IPS DF 4.7 (cell line): ENCODE data around the gene SERTAD1.
"Not testable (repeated sequence)": the region's sequence is repeated elsewhere in the genome, so short reads cannot be mapped to it uniquely, and the experiment has no call there.

Experiments
- DNase-seq: peaks from one replicate; pipeline ENCODE4 v3.0.0-alpha.2; 2013; ENCODE audit warnings: low spot score; ENCODE audit errors: extremely low read depth

SERTAD1 gene

DNA sequence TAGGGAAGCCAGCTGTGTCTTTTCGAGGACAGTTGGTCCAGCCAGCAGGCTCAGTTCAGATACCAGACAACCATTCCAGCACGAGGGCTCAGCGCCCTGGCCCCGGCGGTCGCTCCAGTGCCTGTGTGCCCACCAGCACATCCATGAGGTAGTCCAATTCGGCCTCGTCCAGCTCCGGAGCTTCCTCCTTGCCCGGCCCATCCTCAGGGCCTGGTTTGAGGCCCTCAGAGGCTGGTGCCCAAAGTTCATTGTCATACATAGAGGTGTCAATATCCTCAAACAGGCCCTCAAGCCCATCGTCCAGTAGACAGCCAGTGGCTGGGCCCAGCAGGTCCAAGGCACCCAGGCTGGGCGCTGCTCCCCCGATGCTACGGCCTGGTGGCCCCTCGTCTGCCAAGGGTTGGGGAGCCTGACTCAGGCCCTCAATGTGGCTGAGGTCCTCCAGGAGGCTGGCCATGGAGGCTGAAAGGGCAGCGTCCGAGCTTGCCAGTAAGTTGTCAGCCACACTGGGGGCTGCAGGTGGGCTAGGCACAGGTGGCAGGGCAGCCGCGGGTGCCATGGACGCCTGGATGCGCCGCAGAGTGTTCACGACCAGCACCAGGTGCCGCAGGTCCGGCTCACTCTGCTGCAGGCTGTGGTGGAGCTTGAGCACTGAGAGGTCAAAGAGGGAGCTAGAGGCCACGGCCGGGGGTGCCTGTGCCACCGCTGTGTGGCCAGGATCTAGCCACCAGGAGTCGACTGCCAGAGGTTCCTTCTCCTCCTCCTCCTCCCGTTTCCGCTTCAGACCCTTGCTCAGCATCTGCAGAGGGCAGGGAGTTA lies 2.8 kb downstream of the SERTAD1 start:
- no peak for DNase-seq

DNA sequence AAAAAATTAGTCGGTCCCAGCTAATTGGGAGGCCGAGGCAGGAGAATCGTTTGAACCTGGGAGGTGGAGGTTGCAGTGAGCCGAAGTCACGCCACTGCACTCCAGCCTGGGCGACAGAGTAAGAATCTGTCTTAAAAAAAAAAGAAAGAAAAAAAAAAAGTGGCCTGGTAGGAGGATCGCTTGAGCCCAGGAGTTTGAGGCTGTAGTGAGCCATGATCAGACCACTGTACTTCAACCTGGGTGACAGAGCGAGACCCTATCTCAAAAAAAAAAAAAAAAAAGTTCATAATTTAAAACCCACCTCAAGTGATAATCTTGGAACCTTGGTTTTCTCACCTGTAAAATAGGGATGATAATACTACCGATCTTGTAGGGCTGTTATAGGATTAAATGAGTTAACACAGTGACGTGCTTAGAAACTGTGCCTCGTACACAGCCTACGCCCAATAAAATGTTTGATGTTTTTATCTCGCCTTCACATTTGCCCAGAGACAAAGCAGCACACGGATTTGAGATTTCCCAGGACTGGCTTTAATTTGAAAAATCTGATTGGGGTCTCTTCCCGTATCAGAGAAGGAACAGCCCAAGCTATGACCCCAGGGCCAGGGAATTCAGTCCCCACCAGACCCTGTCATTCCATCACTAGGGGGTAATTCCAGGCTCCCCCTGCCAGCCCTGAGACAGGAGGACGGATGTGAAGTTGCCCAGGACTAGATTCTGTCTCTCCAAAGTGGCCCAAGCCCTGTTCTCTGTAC lies 3.6 kb downstream of the SERTAD1 start:
- DNase-seq, result no peak

DNA sequence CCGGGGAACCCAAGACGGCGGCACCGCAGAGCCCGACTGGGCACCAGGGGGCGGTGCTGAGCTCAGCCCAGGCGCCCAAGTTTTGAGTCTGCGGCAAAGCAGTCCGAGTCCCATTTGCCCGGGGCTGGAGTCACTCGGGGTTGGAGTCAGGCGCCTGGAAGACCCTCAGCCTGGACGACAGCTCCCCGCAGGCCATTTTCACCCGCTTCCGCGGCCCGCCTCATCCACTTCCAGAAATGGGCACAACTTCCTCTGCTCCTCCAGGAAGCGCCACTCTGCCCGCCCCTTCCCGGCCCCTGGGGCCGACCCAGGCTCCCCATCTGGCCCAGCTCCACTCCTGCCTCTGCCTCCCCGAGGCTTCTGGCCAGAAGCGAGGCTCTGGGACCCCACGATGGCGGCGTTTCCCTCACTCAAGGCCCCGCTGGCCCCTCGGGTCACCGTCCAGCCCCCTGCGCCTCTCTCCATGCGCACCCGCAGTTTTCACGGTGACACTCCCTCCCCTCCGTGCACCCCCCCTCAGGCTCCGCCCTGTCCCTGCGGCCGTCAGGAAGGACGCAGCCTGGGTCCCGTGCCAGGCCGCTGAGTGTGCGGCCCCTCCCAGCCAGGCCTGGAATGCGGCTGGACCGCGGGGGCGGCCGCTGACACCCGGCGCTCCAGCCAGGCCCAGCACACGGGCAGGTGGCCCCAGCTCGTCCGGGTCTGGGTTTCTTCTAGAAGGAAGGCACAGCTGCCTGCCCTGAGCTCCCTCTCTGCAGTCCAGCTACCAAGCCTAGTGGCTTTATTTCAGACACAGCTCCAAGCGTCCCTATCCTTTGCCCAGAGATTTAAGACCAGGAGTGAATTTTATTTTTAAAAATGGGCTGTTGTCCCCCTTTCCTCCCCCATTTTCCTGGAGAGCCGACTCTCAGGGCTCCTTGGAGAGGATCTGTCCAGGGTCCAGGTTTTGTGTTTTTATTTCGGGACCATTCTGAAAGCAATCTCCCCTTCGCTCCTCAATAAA lies 4.7 kb downstream of the SERTAD1 start:
- DNase-seq, result no peak

DNA sequence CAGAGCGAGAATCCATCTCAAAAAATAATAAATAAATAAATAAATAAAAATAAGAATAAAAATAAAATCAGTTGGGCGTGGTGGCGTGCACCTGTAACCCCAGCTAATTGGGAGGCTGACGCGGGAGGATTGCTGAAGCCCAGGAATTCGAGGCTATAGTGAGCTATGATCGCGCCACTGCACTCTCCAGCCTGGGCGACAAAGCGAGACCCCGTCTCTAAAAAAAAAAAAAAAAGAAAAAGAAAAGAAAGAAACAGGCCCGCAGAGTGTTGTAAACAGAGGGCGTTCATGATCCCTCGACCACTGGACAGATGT lies 5.4 kb downstream of the SERTAD1 start:
- no peak for DNase-seq

DNA sequence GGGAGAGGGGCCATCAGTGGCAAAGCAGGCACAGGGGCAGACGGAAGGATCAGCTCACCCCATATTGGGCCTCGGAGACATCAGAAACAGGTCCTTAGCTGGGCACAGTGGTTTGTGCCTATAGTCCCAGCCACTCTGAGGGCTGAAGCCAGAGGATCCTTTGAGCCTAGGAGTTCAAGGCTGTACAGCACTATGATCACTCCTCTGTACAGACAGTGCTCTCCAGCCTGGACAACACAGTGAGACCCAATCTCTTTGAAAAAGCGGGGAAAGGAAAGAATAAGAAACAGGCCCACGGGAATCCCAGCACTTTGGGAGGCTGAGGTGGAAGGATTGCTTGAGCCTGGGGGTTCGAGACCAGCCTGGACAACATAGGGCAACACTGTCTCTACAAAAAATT lies 6.0 kb downstream of the SERTAD1 start:
- no peak for DNase-seq

DNA sequence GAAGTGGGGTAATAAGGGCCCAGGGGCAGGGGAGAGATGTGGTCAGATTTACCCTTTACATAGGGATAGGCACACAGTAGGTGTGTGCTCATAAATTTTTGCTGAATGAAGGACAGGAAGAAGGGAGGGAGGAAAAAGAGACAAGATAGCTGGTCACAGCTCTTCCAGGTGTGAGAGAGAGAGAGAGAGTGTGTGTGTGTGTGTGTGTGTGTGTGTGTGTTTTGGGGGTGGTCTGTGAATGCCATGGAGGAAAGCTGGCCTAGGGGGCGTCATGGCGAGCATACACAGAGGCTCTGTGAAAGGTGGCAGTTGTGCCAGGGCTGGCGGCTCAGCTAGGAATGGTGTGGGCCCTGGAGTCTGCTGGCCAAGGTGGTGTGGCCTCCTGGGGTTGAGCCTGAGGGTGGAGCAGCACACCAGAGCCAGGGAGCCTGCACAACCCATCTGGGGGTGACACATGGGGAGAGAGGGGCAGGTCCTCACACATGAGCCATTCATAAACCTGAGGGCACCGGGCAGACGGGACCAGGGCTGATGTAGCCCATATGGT lies 6.7 kb downstream of the SERTAD1 start:
- no peak for DNase-seq

DNA sequence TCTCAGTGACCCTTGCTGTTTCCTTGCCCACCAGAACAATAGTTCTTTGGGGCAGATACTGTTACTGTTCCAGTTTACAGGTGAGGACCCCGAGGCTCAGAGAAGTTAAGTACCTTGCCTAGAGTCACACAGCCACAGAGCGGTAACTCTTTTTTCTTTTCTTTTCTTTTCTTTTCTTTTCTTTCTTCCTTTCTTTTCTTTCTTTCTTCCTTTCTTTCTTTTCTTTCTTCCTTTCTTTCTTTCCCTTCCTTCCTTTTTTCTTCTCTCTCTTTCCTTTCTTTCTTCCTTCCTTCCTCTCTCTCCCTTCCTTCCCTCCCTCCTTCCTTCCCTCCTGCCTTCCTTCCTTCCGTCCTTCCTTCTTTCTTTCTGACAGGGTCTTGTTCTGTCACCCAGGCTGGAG lies 7.8 kb downstream of the SERTAD1 start:
- no peak for DNase-seq

DNA sequence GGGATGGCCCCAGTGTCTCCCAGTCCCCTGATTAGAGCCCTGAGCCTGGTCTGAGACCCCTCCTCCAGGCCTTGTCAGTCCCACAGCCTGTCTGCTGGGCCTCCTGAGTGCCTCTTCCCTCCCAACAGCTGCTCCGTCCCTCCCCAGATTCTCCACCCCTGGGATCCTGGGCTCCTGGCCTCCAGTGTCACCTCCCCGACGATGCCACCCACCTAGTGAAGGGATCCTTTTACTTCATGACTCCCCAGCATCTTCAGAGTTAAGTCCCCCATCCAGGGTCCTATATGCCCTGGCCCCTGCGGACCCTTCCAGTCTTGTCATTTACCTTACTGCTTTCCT lies 8.2 kb downstream of the SERTAD1 start:
- DNase-seq, result no peak

DNA sequence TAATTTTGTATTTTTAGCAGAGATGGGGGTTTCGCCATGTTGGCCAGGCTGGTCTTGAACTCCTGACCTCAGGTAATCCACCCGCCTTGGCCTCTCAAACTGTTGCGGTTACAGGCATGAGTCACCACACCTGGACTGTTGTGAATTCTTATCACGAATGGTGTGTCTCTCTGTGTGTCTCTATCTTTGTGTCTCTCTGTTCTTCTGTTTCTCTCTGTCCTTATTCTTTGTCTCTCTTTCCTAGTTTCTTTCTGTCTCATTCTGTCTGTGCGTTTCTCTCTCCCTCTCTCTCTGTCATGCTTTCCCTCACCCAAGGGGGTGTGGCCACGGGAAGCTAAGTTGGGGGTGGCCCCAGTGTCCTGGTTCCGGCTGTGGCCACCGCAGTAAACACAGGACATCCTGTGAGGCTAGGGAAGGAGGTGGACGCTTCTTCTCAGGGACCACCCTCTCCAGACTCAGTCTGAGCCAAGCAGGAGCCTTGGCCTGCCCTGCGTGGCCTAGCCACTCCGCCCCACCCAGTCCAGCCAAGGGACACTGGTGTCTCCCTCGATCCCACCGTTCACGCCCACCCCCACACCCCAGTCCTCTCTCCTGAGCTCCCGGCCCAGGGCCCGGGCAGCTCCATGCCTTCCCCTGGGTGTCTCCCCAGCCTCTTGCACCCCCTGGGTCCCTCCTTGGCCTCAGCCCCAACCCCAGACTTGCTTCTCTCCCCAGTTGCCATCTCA lies 8.7 kb downstream of the SERTAD1 start:
- no peak for DNase-seq

DNA sequence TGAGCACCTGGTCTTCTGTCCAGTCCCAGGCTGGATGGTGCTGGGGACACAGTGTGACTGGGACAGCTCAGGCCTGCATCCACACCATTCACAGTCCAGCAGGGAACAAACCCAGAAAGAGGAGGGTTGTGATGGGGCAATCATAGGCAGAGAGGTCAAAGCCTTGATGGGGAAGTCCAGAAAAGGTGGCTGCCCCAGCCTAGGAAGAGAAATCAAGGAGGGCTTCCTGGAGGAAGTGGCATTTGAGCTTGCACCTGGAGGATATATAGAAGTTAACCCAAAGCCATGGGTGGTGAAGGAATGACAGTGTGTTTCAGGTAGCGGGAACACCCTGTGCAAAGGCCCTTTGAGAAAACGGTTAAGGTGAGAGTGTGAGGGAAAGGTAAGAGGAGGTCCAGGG lies 10.0 kb downstream of the SERTAD1 start:
- DNase-seq, result no peak

DNA sequence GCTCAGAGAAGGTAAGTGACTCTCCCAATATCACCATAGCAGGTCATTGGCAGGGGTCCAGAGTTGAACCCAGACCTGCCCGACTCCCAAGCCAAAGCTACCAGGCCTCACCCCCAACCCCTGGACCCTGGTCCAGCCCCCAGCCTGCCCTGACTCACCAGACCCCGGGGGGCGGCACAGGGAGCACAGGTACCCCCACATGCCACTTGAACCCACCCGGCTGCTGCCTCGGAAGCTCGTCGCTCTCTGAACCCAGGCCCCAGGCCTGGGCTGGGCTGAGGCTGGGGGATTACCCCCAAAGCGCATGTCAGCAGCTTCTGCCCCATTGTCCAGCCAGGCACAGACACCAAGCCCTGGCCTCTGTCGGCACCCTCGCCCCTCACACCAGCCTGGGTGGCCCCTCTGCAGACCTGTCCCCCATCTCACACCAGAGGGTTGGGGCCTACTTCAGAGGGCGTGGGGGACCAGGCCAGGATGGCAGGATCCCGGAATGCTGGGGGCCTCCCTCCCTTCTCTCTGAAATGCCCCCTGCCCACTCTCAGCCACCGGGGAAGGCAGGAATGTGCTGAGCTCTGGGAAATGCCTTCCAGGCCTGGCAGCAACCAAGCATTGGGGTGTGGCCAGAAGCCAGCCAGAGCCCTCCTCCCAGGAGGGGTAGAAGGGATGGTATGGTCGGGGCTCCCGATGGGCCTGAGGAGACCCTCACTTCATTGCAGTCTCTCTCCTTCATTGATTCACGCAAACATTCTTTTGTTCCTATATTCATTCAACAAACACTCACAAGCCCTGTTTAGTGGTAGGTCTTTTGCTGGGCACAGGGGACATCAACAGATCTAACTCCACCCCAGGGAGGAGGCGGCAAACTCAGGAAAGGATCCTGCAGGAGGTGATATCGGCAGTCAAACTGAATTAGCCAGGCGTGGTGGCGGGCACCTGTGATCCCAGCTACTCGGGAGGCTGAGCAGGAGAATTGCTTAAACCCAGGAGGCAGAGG lies 11.0 kb downstream of the SERTAD1 start:
- DNase-seq, result no peak

DNA sequence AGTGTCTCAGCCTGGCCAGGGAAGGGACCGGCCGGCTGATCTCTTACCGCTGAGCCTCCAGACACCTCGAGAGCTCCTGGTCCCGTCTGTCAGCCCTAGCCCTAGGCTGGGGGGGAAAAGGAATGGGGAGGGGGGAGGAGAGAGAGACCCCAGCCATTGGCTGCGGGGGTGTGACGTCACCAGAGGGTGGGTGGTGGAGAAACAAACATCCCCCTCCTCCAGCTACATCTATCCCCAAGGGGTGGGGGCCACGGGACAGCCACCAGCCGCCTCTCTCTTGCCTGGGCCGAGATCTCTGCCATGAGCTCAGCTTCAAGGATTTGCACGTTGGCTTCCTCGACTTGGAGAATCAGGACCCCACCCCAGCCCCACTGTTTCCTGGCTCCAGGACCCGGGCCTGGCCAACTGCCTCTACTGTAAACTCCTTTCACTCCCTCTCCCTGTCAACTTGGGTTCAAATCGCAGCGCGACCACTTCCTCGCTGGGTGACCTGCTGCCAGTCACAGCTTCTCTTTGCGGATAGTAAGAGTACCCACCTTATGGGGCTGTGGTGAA lies 12.4 kb downstream of the SERTAD1 start, which contains the start of gene PRX:
PRX (minus strand) TSS at position 88 of the 555 bp plus-strand sequence. CDS start 5,446 bp downstream, outside the sequence.
- no peak for DNase-seq

DNA sequence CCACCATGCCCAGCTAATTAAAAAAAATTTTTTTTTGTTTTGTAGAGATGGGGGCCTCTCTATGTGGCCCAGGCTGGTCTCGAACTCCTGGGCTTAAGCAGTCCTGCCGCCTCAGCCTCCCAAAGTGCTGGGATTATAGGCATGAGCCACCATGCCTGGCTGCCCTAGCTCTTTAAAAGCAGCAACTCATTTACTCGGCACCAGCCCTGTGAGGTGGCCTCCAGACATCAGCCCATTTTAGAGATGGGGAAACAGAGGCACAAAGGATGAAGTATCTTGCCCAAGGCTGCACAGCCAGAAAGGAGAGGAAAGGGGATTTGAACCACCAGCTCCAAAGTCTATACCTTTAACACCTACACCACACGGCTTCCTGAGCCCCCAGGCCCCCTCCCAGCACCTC lies 12.9 kb downstream of the SERTAD1 start:
- no peak for DNase-seq

DNA sequence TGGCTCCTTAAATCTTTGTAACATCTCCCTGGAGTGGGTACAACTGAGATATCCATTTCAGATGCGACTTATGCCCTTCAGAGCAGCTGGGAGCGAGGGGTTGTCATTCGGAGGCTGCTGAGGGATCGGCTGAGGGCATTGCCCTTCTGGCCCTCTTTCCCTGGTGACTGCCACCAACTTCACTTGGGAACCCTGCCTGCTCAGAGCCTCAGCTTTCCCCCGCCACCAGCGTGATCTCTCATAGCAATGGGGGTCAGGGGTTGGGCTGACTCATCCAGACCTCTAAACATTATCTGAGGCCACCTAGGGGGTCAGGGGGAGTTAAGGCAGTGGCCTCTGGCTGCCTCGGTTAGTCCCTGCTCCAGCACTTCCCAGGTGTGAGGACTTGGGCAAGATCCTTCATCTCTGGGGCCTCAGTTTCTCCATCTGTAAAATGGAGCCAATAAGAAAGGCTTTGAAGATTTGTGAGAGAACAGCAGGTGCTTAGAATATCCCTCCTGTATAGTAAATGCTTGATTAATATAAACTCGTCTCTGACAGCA lies 13.8 kb downstream of the SERTAD1 start:
- no peak for DNase-seq

DNA sequence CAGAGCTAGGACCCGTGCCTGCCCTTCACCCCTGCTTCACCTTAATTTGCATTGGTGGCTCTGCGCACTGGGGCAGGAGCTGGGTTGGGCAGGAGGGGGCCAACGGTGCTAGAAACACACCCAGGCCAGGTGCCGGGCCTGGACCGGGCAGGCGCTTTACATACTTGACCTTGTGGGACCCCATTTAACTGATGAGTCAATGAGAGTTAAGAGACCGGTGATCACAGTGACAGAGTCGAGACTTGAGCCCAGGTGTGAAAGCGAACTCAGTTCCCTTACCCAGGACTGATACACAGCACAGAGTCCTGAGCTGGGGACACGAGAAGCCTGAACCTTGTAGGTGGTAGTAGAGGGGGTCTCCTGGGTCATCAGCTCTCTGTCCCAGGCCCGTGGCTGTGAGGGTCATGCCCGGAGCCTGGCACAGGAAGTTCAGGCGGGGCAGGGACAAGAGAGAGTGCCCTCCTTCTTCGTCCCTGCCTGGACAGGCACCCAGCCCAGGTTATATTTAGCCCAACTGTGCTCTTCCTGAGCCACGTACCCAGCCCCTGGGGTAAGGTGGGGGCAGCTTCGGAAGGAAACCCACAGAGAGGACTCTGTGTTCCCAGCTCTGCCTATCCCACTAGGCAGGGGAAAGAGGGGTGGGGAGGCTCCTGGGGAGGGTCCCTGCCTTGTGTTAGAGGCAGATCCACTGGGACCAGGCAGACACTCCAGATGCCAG lies 14.5 kb downstream of the SERTAD1 start:
- no peak for DNase-seq

DNA sequence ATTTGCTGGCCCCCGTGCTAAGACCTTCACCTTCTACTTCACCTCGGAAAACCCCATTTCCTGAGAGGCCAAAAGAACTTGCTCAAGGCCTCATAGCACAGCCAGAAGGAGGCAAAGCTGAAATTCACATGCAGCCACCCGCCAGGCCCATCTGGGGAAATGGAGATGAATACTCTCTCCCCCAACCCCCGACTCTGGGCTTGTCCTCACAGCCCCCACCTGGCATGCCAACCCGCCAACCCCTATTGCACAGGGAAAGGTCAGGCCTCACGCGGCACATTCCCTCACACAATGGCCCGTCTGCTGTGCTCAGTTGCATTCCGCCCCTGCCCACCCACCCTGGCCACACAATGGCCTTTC lies 15.8 kb downstream of the SERTAD1 start:
- DNase-seq, result no peak

DNA sequence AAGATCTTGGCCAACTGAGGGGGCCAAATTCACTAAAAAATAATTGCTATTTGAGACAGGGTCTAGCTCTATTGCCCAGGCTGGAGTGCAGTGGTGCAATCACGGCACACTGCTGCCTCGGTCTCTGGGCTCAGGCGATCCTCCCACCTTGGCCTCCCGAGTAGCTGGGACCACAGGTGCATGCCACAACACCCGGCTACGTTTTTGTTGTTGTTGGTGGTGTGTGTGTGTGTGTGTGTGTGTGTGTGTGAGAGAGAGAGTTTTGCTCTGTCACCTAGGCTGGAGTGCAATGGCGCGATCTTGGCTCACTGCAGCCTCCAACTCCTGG lies 17.2 kb downstream of the SERTAD1 start:
- not testable (repeated sequence) for DNase-seq

DNA sequence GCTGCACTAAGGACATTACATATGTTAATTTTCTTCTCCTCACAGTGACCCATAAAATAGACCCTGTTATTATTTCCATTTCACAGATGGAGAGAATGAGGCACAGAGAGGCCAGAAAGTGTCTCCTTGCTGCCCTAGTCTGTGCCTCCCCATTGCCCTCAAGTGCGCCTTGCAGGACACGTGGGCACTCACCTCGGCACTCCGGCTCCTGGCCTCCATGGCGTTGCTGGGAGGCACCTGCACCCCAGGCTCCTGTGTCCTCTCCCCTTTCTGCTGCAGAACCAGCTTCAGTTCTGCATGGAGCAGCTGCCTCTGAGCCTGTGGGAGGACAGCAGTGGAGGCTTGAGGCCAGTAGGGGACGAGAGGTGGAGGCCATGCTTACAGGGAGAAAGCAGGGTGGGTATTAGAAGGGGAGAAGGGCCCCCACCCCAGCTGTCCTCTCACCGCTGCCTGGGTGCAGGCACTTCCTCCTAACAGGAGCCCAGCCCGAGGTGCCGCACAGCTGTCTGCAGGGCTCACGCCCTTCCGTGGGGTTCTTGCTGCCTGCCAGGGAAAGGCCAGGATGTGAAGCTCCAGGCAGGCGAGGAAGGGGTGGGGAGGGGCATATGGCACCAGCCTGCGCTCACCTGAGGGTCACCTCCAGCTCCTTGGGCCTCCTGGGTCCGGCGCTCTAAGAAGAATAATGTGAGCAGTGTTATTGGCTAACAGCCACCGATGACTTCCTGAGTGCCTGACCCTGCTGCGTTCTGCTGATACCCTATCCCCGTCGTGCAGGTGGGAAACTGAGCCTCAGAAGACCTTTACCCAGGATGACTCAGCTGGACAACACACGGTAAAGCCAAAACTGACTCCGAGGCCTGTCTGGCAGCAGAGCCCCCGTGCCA lies 17.8 kb downstream of the SERTAD1 start:
- DNase-seq, result no peak
